HG03571 (cell line): Measurements from ENCODE around the gene EHHADH.
"Not testable (repeated sequence)": the region's sequence is repeated elsewhere in the genome, so short reads cannot be mapped to it uniquely, and the experiment has no call there.

Experiments used
- ATAC-seq: cut with Tn5 transposase; IDR thresholded peaks from one replicate; pipeline ENCODE4 v1.9.1; 2021; ENCODE audit not compliant: unreplicated experiment

EHHADH gene

GRCh38 chr3:185253133-185253532 lies 716 bp downstream of the EHHADH start:
- not testable (repeated sequence) for ATAC-seq

GRCh38 chr3:185251272-185251671 lies 2.6 kb downstream of the EHHADH start:
- no peak for ATAC-seq

- no peak for ATAC-seq
These were observed 3.2 kb downstream of the EHHADH start for GRCh38 chr3:185250653-185251052.

- ATAC-seq = no peak
These were observed 3.6 kb downstream of the EHHADH start for GRCh38 chr3:185250247-185250646.

GRCh38 chr3:185242642-185243041 lies 11.2 kb downstream of the EHHADH start:
- no peak for ATAC-seq

GRCh38 chr3:185236969-185237368 lies 16.9 kb downstream of the EHHADH start:
- ATAC-seq = no peak

GRCh38 chr3:185233328-185233727 lies 20.5 kb downstream of the EHHADH start:
- ATAC-seq = no peak

- not testable (repeated sequence) for ATAC-seq
These were observed 27.3 kb downstream of the EHHADH start for GRCh38 chr3:185226526-185226925.

- no peak for ATAC-seq
These were observed 28.3 kb downstream of the EHHADH start for GRCh38 chr3:185225523-185225922.

- no peak for ATAC-seq
These were observed 28.8 kb downstream of the EHHADH start for GRCh38 chr3:185225080-185225479.

- no peak for ATAC-seq
These were observed 32.6 kb downstream of the EHHADH start for GRCh38 chr3:185221203-185221602.

GRCh38 chr3:185216607-185216958 lies 37.3 kb downstream of the EHHADH start:
- no peak for ATAC-seq

GRCh38 chr3:185215873-185216606 lies 37.8 kb downstream of the EHHADH start:
- ATAC-seq = no peak

GRCh38 chr3:185212559-185212958 lies 41.3 kb downstream of the EHHADH start:
- no peak for ATAC-seq

- no peak for ATAC-seq
These were observed 41.8 kb downstream of the EHHADH start for GRCh38 chr3:185212086-185212485.

- no peak for ATAC-seq
These were observed 43.2 kb downstream of the EHHADH start for GRCh38 chr3:185210621-185211142.

GRCh38 chr3:185208823-185209222 lies 45.0 kb downstream of the EHHADH start:
- ATAC-seq = no peak

GRCh38 chr3:185207931-185208746 lies 45.7 kb downstream of the EHHADH start:
- ATAC-seq = peak; percentile 83

- no peak for ATAC-seq
These were observed 46.4 kb downstream of the EHHADH start for GRCh38 chr3:185207481-185207880.

- no peak for ATAC-seq
These were observed 48.0 kb downstream of the EHHADH start for GRCh38 chr3:185205865-185206264.

GRCh38 chr3:185204894-185205293 lies 49.0 kb downstream of the EHHADH start:
- no peak for ATAC-seq

GRCh38 chr3:185200639-185201038 lies 53.2 kb downstream of the EHHADH start:
- ATAC-seq = no peak
